Measurements from ENCODE around the gene ATG9A.

ATG9A gene

GRCh38 chr2:219186754-219187456, 42.5 kb downstream of the ATG9A start:
- Histone ChIP-seq H3K4me3 (replicated peaks; ENCODE audit: insufficient read depth, low read length) (no peak overlapping the region), H3K27ac (replicated peaks) (no peak overlapping the region), H3K27me3 (ENCODE audit: insufficient read depth, poor library complexity, severe bottlenecking) (no peaks in the 10 kb centered on the region)
- TF ChIP-seq SPI1 (IDR thresholded peaks at IDR 0.05; ENCODE audit: borderline replicate concordance, low read depth) (peak; percentile 26; the same call in 1 of the 2 replicates), GABPA (IDR thresholded peaks at IDR 0.05; ENCODE audit: low read depth) (no peak)
- no peak for DNase-seq (ENCODE audit: low read depth in 1 of 2, low spot score in 1 of 2)

- Histone ChIP-seq H3K27me3 (ENCODE audit: insufficient read depth, poor library complexity, severe bottlenecking) (no peaks in the 10 kb centered on the region), H3K4me3 (replicated peaks; ENCODE audit: insufficient read depth, low read length) (no peak overlapping the region), H3K27ac (replicated peaks) (no peak overlapping the region)
- no peak for TF ChIP-seq GABPA (IDR thresholded peaks at IDR 0.05; ENCODE audit: low read depth)
- no peak for TF ChIP-seq CTCF (IDR thresholded peaks at IDR 0.05; ENCODE audit: insufficient read depth, low read length)
- no peak for TF ChIP-seq REST (IDR thresholded peaks at IDR 0.05; ENCODE audit: insufficient replicate concordance, low read depth)
- TF ChIP-seq SPI1 (IDR thresholded peaks at IDR 0.05; ENCODE audit: borderline replicate concordance, low read depth) = no peak
- no peak for TF ChIP-seq POLR2AphosphoS5 (IDR thresholded peaks at IDR 0.05; ENCODE audit: low read depth)
- DNase-seq (ENCODE audit: low read depth in 1 of 2, low spot score in 1 of 2) = no peak
These were observed 45.3 kb downstream of the ATG9A start for GRCh38 chr2:219184121-219184520.

GRCh38 chr2:219183151-219183772, 46.2 kb downstream of the ATG9A start:
- no peak for DNase-seq (ENCODE audit: low read depth in 1 of 2, low spot score in 1 of 2)
- Histone ChIP-seq H3K4me3 (replicated peaks; ENCODE audit: insufficient read depth, low read length) (no peak overlapping the region), H3K27me3 (ENCODE audit: insufficient read depth, poor library complexity, severe bottlenecking) (no peaks in the 10 kb centered on the region), H3K27ac (replicated peaks) (no peak overlapping the region)
- TF ChIP-seq REST (IDR thresholded peaks at IDR 0.05; ENCODE audit: insufficient replicate concordance, low read depth) (no peak), GABPA (IDR thresholded peaks at IDR 0.05; ENCODE audit: low read depth) (no peak), SPI1 (IDR thresholded peaks at IDR 0.05; ENCODE audit: borderline replicate concordance, low read depth) (no peak), CTCF (IDR thresholded peaks at IDR 0.05; ENCODE audit: insufficient read depth, low read length) (no peak), POLR2AphosphoS5 (IDR thresholded peaks at IDR 0.05; ENCODE audit: low read depth) (no peak)

- peak in 1 of 2 experiments; percentile 74 for DNase-seq (ENCODE audit: low read depth in 1 of 2, low spot score in 1 of 2)
- TF ChIP-seq CTCF (IDR thresholded peaks at IDR 0.05; ENCODE audit: insufficient read depth, low read length) (no peak), GABPA (IDR thresholded peaks at IDR 0.05; ENCODE audit: low read depth) (no peak), REST (IDR thresholded peaks at IDR 0.05; ENCODE audit: insufficient replicate concordance, low read depth) (no peak), POLR2AphosphoS5 (IDR thresholded peaks at IDR 0.05; ENCODE audit: low read depth) (no peak)
These were observed 46.9 kb downstream of the ATG9A start for GRCh38 chr2:219182331-219183150.

More at GRCh38 chr2:219182331-219183150, 46.9 kb downstream of the ATG9A start:
- H3K4me3 ChIP-seq (replicated peaks; ENCODE audit: insufficient read depth, low read length) = no peak overlapping the region
- H3K27ac ChIP-seq (replicated peaks) = no peak overlapping the region
- H3K27me3 ChIP-seq (ENCODE audit: insufficient read depth, poor library complexity, severe bottlenecking) = no peaks in the 10 kb centered on the region
